ENCODE results near the gene MYL12B. TPM values are rescaled to one million over a fixed set of nuclear protein-coding genes. Genes with fewer than 3 reads are reported as not detected.
"Not testable (repeated sequence)": the region's sequence is repeated elsewhere in the genome, so short reads cannot be mapped to it uniquely, and the experiment has no call there.

The MYL12B gene
- total RNA-seq, 2 donors from 2014 or later = 208 to 328 TPM

- H3K27ac ChIP-seq = no peak overlapping the region
- H3K9me3 ChIP-seq = no peaks in the 10 kb centered on the region
- H3K27me3 ChIP-seq (replicated peaks; ENCODE audit: insufficient read depth) = no peaks in the 10 kb centered on the region
- ATAC-seq (ENCODE audit: insufficient number of reproducible peaks, low FRiP score, low read depth) (no peak), DNase-seq (ENCODE audit: low spot score) (no peak)
- TF ChIP-seq CTCF (IDR thresholded peaks at IDR 0.05) = no peak
- no peaks in the 10 kb centered on the region for H3K36me3 ChIP-seq
- H3K4me3 ChIP-seq = peak overlapping the region; percentile 23
- peaks cover 55 to 73% of the 10 kb centered on the region in 2 donors for H3K4me1 ChIP-seq (ENCODE audit: control insufficient read depth in 1 of 2, low read depth in 2 of 2)
Observed at GRCh38 chr18:3269241-3269913, 7.4 kb downstream of the MYL12B start.

- Histone ChIP-seq H3K27ac (no peak overlapping the region), H3K36me3 (peaks cover 2% of the 10 kb centered on the region), H3K4me1 (ENCODE audit: control insufficient read depth in 1 of 2, low read depth in 2 of 2) (peaks cover 52 to 67% of the 10 kb centered on the region in 2 donors), H3K27me3 (replicated peaks; ENCODE audit: insufficient read depth) (no peaks in the 10 kb centered on the region), H3K4me3 (peak overlapping the region; percentile 23), H3K9me3 (no peaks in the 10 kb centered on the region)
- no peak for ATAC-seq (ENCODE audit: insufficient number of reproducible peaks, low FRiP score, low read depth)
- DNase-seq (ENCODE audit: low spot score) = no peak
- TF ChIP-seq CTCF (IDR thresholded peaks at IDR 0.05) = no peak
Observed at GRCh38 chr18:3269914-3270299, 8.0 kb downstream of the MYL12B start.

GRCh38 chr18:3273042-3273441 lies 11.1 kb downstream of the MYL12B start:
- H3K4me3 ChIP-seq = no peak overlapping the region
- H3K9me3 ChIP-seq = no peaks in the 10 kb centered on the region
- H3K4me1 ChIP-seq (ENCODE audit: control insufficient read depth in 1 of 2, low read depth in 2 of 2) = peaks cover 24 to 36% of the 10 kb centered on the region in 2 donors
- H3K36me3 ChIP-seq = peaks cover 18% of the 10 kb centered on the region
- no peak overlapping the region for H3K27ac ChIP-seq
- ATAC-seq (ENCODE audit: insufficient number of reproducible peaks, low FRiP score, low read depth) (no peak), DNase-seq (ENCODE audit: low spot score) (no peak)
- H3K27me3 ChIP-seq (replicated peaks; ENCODE audit: insufficient read depth) = no peaks in the 10 kb centered on the region
- no peak for TF ChIP-seq CTCF (IDR thresholded peaks at IDR 0.05)

GRCh38 chr18:3277643-3278213 lies 15.8 kb downstream of the MYL12B start:
- not testable (repeated sequence) for ATAC-seq (ENCODE audit: insufficient number of reproducible peaks, low FRiP score, low read depth); H3K27me3 ChIP-seq (replicated peaks; ENCODE audit: insufficient read depth); DNase-seq (ENCODE audit: low spot score); H3K4me1 ChIP-seq (ENCODE audit: control insufficient read depth in 1 of 2, low read depth in 2 of 2); H3K4me3 ChIP-seq; H3K9me3 ChIP-seq; H3K27ac ChIP-seq
- H3K36me3 ChIP-seq = peaks cover 18% of the 10 kb centered on the region

- peaks cover 18% of the 10 kb centered on the region for H3K36me3 ChIP-seq
- no peaks in the 10 kb centered on the region for H3K4me1 ChIP-seq (ENCODE audit: control insufficient read depth in 1 of 2, low read depth in 2 of 2)
- ATAC-seq (ENCODE audit: insufficient number of reproducible peaks, low FRiP score, low read depth) = no peak
- H3K27me3 ChIP-seq (replicated peaks; ENCODE audit: insufficient read depth) = no peaks in the 10 kb centered on the region
- H3K9me3 ChIP-seq = no peaks in the 10 kb centered on the region
- H3K4me3 ChIP-seq = no peak overlapping the region
- DNase-seq (ENCODE audit: low spot score) = no peak
- TF ChIP-seq CTCF (IDR thresholded peaks at IDR 0.05) = no peak
- H3K27ac ChIP-seq = no peak overlapping the region
Observed at GRCh38 chr18:3279201-3280185, 17.6 kb downstream of the MYL12B start.

Data from thoracic aorta (tissue), 2 donors.